Measurements from ENCODE around the gene GMEB2.

DNA sequence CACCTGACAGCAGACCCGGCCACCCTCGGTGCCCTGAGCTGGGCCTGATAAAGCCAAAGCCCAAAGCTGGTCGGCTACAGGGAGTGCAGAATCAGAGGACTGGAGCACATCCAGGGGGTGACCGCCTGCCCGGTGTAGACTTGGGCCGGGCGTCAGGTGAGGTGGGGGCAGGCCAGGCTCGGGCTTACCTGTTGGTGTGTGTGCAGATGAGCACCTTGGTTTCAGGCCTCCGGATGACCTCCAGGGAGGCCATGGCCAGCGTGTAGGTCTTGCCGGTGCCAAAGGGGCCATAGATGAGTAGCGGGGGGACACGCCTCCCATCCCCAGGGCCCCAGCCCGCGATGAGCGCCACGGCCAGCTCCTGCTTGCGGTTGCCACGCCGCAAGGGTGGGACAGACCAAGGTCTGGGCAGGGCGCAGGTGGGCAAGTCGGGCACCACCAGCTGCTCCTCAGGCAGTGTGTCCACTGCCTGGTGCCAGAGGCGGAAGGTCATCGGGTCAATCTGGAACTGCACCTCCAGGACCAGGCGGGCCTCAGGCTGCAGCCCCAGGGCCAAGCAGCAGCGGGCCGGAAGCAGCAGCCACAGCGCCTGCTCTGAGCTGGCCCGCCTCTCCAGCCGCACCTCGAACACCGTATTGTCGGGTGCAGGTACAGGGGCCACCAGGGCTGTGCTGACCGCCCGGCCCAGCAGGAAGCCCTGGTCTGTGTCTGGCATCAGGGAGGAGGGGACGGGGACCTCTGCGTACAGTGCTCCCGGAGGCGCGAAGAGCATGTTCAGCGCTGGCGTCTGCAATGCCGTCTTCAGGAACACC lies 58.5 kb downstream of the GMEB2 start:
- TF ChIP-seq POLR2A (IDR thresholded peaks at IDR 0.05) (no peak), POLR2AphosphoS5 (IDR thresholded peaks at IDR 0.05) (no peak)
- TF ChIP-seq, protein P1, sequence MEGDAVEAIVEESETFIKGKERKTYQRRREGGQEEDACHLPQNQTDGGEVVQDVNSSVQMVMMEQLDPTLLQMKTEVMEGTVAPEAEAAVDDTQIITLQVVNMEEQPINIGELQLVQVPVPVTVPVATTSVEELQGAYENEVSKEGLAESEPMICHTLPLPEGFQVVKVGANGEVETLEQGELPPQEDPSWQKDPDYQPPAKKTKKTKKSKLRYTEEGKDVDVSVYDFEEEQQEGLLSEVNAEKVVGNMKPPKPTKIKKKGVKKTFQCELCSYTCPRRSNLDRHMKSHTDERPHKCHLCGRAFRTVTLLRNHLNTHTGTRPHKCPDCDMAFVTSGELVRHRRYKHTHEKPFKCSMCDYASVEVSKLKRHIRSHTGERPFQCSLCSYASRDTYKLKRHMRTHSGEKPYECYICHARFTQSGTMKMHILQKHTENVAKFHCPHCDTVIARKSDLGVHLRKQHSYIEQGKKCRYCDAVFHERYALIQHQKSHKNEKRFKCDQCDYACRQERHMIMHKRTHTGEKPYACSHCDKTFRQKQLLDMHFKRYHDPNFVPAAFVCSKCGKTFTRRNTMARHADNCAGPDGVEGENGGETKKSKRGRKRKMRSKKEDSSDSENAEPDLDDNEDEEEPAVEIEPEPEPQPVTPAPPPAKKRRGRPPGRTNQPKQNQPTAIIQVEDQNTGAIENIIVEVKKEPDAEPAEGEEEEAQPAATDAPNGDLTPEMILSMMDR (IDR thresholded peaks at IDR 0.05) = no peak
